ENCODE data around the gene PLXNA1.

- TF ChIP-seq GLI4 (tag by site-specific recombination; IDR thresholded peaks at IDR 0.05) (no peak), ZNF768 (tag by site-specific recombination; IDR thresholded peaks at IDR 0.05) (no peak), HOXD13 (CRISPR knock-in tag; IDR thresholded peaks at IDR 0.05; ENCODE audit: borderline replicate concordance) (no peak), ZNF24 (tag by site-specific recombination; IDR thresholded peaks at IDR 0.05) (no peak), ZNF549 (tag by site-specific recombination; IDR thresholded peaks at IDR 0.05) (no peak), ZNF16 (tag by site-specific recombination; IDR thresholded peaks at IDR 0.05; ENCODE audit: low read depth) (no peak), ATF2 (tag by site-specific recombination; IDR thresholded peaks at IDR 0.05; ENCODE audit: low read depth) (no peak), ZNF112 (tag by site-specific recombination; IDR thresholded peaks at IDR 0.05) (no peak), ZXDB (tag by site-specific recombination; IDR thresholded peaks at IDR 0.05) (no peak), ZNF449 (tag by site-specific recombination; IDR thresholded peaks at IDR 0.05) (no peak), CTCF (tag by site-specific recombination; IDR thresholded peaks at IDR 0.05) (no peak), ZBTB8A (tag by site-specific recombination; IDR thresholded peaks at IDR 0.05) (no peak), ZNF280D (tag by site-specific recombination; IDR thresholded peaks at IDR 0.05) (no peak)
Measured at GRCh38 chr3:126967386-126967785, 15.5 kb upstream of the PLXNA1 start.

All from HEK293 (cell line).